B cell (primary cell): ENCODE data around the gene EXOC4. TPM values are rescaled to one million over a fixed set of nuclear protein-coding genes. Genes with fewer than 3 reads are reported as not detected.

ENCODE experiments used
- ATAC-seq: fragments of 200-7000 bp; cut with Tn5 transposase; one replicate; pipeline ENCODE4 v1.10.0; 2021; ENCODE audit warnings: low read depth, mild to moderate bottlenecking, moderate number of reproducible peaks, moderate library complexity
- CTCF ChIA-PET: fragments of 350-600 bp; sonication (Branson Sonifier 250); formaldehyde crosslinking; loops from one replicate; lab custom pipeline; 2021; ENCODE audit warnings: antibody characterized with exemption, inconsistent platforms; lab: Charles Lee
- POLR2A ChIA-PET: fragments of 350-600 bp; sonication (Branson Sonifier 250); formaldehyde crosslinking; loops from one replicate; lab custom pipeline; 2021; ENCODE audit warnings: antibody characterized with exemption; lab: Charles Lee
- DNase-seq: peaks from one replicate; pipeline ENCODE4 v3.0.0; 2013
- H2AFZ ChIP-seq: 2 replicates; pipeline ENCODE4 v1.6.1; 2012; ENCODE audit warnings: mild to moderate bottlenecking, low read depth, low read length; ENCODE audit not compliant: insufficient read depth, poor library complexity, severe bottlenecking
- H3K27ac ChIP-seq, 2 donors: 1 replicate in 1 of 2; 2 replicates in 1 of 2; pipeline ENCODE4 v1.5.1; 2012 to 2013; ENCODE audit warnings: low read length in 2 of 2, mild to moderate bottlenecking in 2 of 2, moderate library complexity in 1 of 2
- H3K27me3 ChIP-seq, 4 experiments: fragments of 200-600 bp in 1 of 4; sonication (generic) in 1 of 4; replicated peaks in 1 of 4; 1 replicate in 2 of 4; 2 replicates in 2 of 4; pipeline versions ENCODE4 v1.6.1 to v1.7.0; 2013 to 2016; ENCODE audit warnings: low read length in 3 of 4, mild to moderate bottlenecking in 2 of 4, mixed read lengths in 1 of 4, moderate library complexity in 1 of 4; ENCODE audit not compliant: insufficient read depth in 4 of 4, control insufficient read depth in 3 of 4; ENCODE audit errors: control extremely low read depth in 1 of 4
- H3K36me3 ChIP-seq, 2 experiments: replicated peaks in 1 of 2; 1 replicate in 1 of 2; 2 replicates in 1 of 2; pipeline versions ENCODE4 v1.6.1 to v1.7.1; 2013; ENCODE audit warnings: low read length in 1 of 2; ENCODE audit not compliant: insufficient read depth in 2 of 2, control insufficient read depth in 1 of 2; ENCODE audit errors: control extremely low read depth in 1 of 2, extremely low read depth in 1 of 2
- H3K4me1 ChIP-seq, 2 donors: fragments of 200-600 bp in 1 of 2; sonication (generic) in 1 of 2; 1 replicate in 1 of 2; 2 replicates in 1 of 2; pipeline versions ENCODE4 v1.5.1 to v1.6.1; 2013 to 2017; ENCODE audit warnings: low read length in 2 of 2; ENCODE audit not compliant: control insufficient read depth in 2 of 2, insufficient read depth in 2 of 2
- H3K4me2 ChIP-seq: replicated peaks from 2 replicates; pipeline ENCODE3; 2012; ENCODE audit warnings: mild to moderate bottlenecking, low read depth, low read length; ENCODE audit not compliant: poor library complexity, severe bottlenecking
- H3K4me3 ChIP-seq, 5 experiments: fragments of 200-600 bp in 1 of 5; sonication (generic) in 1 of 5; 1 replicate in 3 of 5; 2 replicates in 2 of 5; pipeline versions ENCODE4 v1.5.1 to v1.7.0; 2011 to 2016; ENCODE audit warnings: low read length in 4 of 5, mild to moderate bottlenecking in 4 of 5, low read depth in 2 of 5, control low read depth in 1 of 5, moderate library complexity in 1 of 5; ENCODE audit not compliant: insufficient read depth in 1 of 5; ENCODE audit errors: control extremely low read depth in 1 of 5, extremely low read depth in 1 of 5
- H3K79me2 ChIP-seq: fragments of 200-600 bp; sonication (generic); one replicate; pipeline ENCODE4 v1.6.0; 2016; ENCODE audit warnings: low read length; ENCODE audit not compliant: control insufficient read depth, insufficient read depth
- H3K9ac ChIP-seq: fragments of 200-600 bp; sonication (generic); 2 replicates; pipeline ENCODE4 v1.6.1; 2017; ENCODE audit warnings: mild to moderate bottlenecking, low read length, moderate library complexity
- H3K9me3 ChIP-seq, 3 donors: one replicate each; pipeline versions ENCODE4 v1.6.1 to v1.7.1; 2013; ENCODE audit warnings: low read length in 2 of 3; ENCODE audit not compliant: control insufficient read depth in 2 of 3, insufficient read depth in 1 of 3; ENCODE audit errors: control extremely low read depth in 1 of 3
- H4K20me1 ChIP-seq: 2 replicates; pipeline ENCODE4 v1.6.0; 2012; ENCODE audit warnings: mild to moderate bottlenecking, low read length; ENCODE audit not compliant: insufficient read depth, control insufficient read depth, poor library complexity, severe bottlenecking
- H3K27ac Mint-ChIP-seq: one replicate; pipeline ENCODE4 v1.8.0; 2021; ENCODE audit warnings: mixed read lengths
- H3K27me3 Mint-ChIP-seq: one replicate; pipeline ENCODE4 v1.8.0; 2021; ENCODE audit warnings: mixed read lengths
- H3K4me1 Mint-ChIP-seq: one replicate; pipeline ENCODE4 v1.8.0; 2021; ENCODE audit warnings: mixed read lengths
- H3K4me3 Mint-ChIP-seq: one replicate; pipeline ENCODE4 v1.8.0; 2021; ENCODE audit warnings: mixed read lengths
- H3K9me3 Mint-ChIP-seq: one replicate; pipeline ENCODE4 v1.8.0; 2022; ENCODE audit warnings: mixed read lengths; ENCODE audit not compliant: insufficient read depth
- CTCF ChIP-seq: fragments of 200-600 bp; IDR thresholded peaks from one replicate; pipeline ENCODE4 v1.8.0; 2022; ENCODE audit warnings: antibody characterized with exemption, mild to moderate bottlenecking
- EZH2 ChIP-seq: IDR thresholded peaks from 2 replicates; pipeline ENCODE4 v1.6.1; 2012; ENCODE audit warnings: borderline replicate concordance, low read depth, mild to moderate bottlenecking, moderate library complexity, low read length; ENCODE audit not compliant: insufficient read depth, poor library complexity, severe bottlenecking
- WGBS: methylation state at CpG from one replicate; pipeline ENCODE4 v1.1.5; 2013; ENCODE audit warnings: missing lambda C conversion rate; ENCODE audit not compliant: insufficient coverage; 5-methylcytosine and 5-hydroxymethylcytosine counted together
- intact Hi-C: fragments of 100-400 bp; cut with micrococcal nuclease; formaldehyde crosslinking; loops from one replicate; pipeline ENCODE4 v1.10.0; 2022
- polyA plus RNA-seq: library from polyadenylated mRNA; depleted of rRNA; stranded (reverse); fragments of >200 nt; gene quantifications from 2 replicates; pipeline ENCODE4 v1.2.3, GENCODE V29; 2012
- total RNA-seq, 2 donors: library from RNA; stranded (reverse); fragments of 120-200 nt in 1 of 2; gene quantifications; 1 replicate in 1 of 2; 2 replicates in 1 of 2; pipeline versions ENCODE4 v1.2.3 to v1.2.4, GENCODE V29; 2013 to 2022

The EXOC4 gene
- total and polyA plus RNA-seq, 2 donors (not counting 1 experiment from before 2014, with no cell fraction given) = 16.7 to 135 TPM

GRCh38 chr7:133590795-133591194 lies 337.9 kb downstream of the EXOC4 start:
- Mint-ChIP-seq H3K27me3 (no peaks in the 10 kb centered on the region), H3K27ac (no peak overlapping the region), H3K4me1 (no peaks in the 10 kb centered on the region), H3K4me3 (no peak overlapping the region), H3K9me3 (no peaks in the 10 kb centered on the region)
- WGBS = 100% methylated on average over 1 of the region's 4 CpGs
- DNase-seq (no peak), ATAC-seq (no peak)
- intact Hi-C loops = no loop called here
- no peaks in the 10 kb centered on the region for H3K36me3 ChIP-seq
- no peak overlapping the region for H3K27ac ChIP-seq
- H2AFZ ChIP-seq = no peak overlapping the region
- H4K20me1 ChIP-seq = no peaks in the 10 kb centered on the region
- H3K79me2 ChIP-seq = no peaks in the 10 kb centered on the region
- H3K4me3 ChIP-seq = no peak overlapping the region
- CTCF ChIA-PET = no interaction called here
- no peak overlapping the region for H3K4me2 ChIP-seq
- H3K4me1 ChIP-seq = no peaks in the 10 kb centered on the region
- TF ChIP-seq EZH2 (no peak), CTCF (no peak)
- H3K9me3 ChIP-seq = peaks cover 0 to under 1% (median 0%) of the 10 kb centered on the region in 3 donors
- POLR2A ChIA-PET = no interaction called here
- H3K9ac ChIP-seq = no peak overlapping the region
- no peaks in the 10 kb centered on the region for H3K27me3 ChIP-seq

GRCh38 chr7:133591704-133592340 lies 338.9 kb downstream of the EXOC4 start:
- ATAC-seq (no peak), DNase-seq (no peak)
- H3K27ac ChIP-seq = no peak overlapping the region
- H4K20me1 ChIP-seq = no peaks in the 10 kb centered on the region
- no peaks in the 10 kb centered on the region for H3K4me1 ChIP-seq
- ChIA-PET CTCF (no interaction called here), POLR2A (no interaction called here)
- H3K79me2 ChIP-seq = no peaks in the 10 kb centered on the region
- no peak overlapping the region for H3K27ac Mint-ChIP-seq
- TF ChIP-seq CTCF (no peak), EZH2 (no peak)
- H3K4me1 Mint-ChIP-seq = no peaks in the 10 kb centered on the region
- H3K4me2 ChIP-seq = no peak overlapping the region
- no peaks in the 10 kb centered on the region for H3K9me3 ChIP-seq
- no peaks in the 10 kb centered on the region for H3K36me3 ChIP-seq
- H3K27me3 ChIP-seq = no peaks in the 10 kb centered on the region
- WGBS = 100% methylated on average over 4 of the region's 4 CpGs
- H3K4me3 ChIP-seq = no peak overlapping the region
- H3K9ac ChIP-seq = no peak overlapping the region
- no peak overlapping the region for H3K4me3 Mint-ChIP-seq
- no peaks in the 10 kb centered on the region for H3K27me3 Mint-ChIP-seq
- intact Hi-C loops = no loop called here
- no peaks in the 10 kb centered on the region for H3K9me3 Mint-ChIP-seq
- no peak overlapping the region for H2AFZ ChIP-seq
